HEK293 (cell line): Measurements from ENCODE around the gene MRC2.

Experiments used
- CTCF ChIA-PET: fragments of 350-600 bp; formaldehyde crosslinking; extraction: SDS; loops from one replicate; lab custom pipeline; 2021; ENCODE audit warnings: antibody characterized with exemption; lab: Yijun Ruan, JAX
- POLR2A ChIA-PET: fragments of 300-600 bp; formaldehyde crosslinking; extraction: SDS; loops from one replicate; lab custom pipeline; 2020; ENCODE audit warnings: antibody characterized with exemption, inconsistent platforms; lab: Yijun Ruan, JAX
- H3K27ac ChIP-seq: fragments of 200-500 bp; sonication (Bioruptor generic); 2 replicates; pipeline ENCODE4 v1.5.1; 2014; ENCODE audit warnings: low read depth, low read length, control low read depth, inconsistent platforms; ENCODE audit errors: extremely low read depth
- H3K36me3 ChIP-seq, 2 experiments: fragments of 200-500 bp in 1 of 2; sonication (Bioruptor generic) in 1 of 2; 1 replicate in 1 of 2; 2 replicates in 1 of 2; pipeline ENCODE4 v1.5.1; 2014 to 2017; ENCODE audit warnings: inconsistent platforms in 2 of 2, low read length in 2 of 2; ENCODE audit not compliant: control insufficient read depth in 2 of 2, insufficient read depth in 1 of 2
- H3K4me1 ChIP-seq: fragments of 200-500 bp; sonication (Bioruptor generic); 2 replicates; pipeline ENCODE4 v1.5.1; 2014; ENCODE audit warnings: mild to moderate bottlenecking, low read length, inconsistent platforms; ENCODE audit not compliant: control insufficient read depth, insufficient read depth
- H3K4me3 ChIP-seq: 2 replicates; pipeline ENCODE4 v1.5.1; 2011; ENCODE audit warnings: low read depth, mild to moderate bottlenecking, control low read depth, low read length, moderate library complexity
- H3K9me3 ChIP-seq: fragments of 200-500 bp; sonication (Bioruptor generic); 2 replicates; pipeline ENCODE4 v1.5.1; 2014; ENCODE audit warnings: low read depth, low read length, inconsistent platforms; ENCODE audit not compliant: control insufficient read depth, insufficient read depth
- GLIS1 ChIP-seq: fragments of 450-650 bp; formaldehyde crosslinking; IDR thresholded peaks from 2 replicates; pipeline ENCODE4 v1.5.1; 2016; ENCODE audit warnings: missing biosample characterization, missing genetic modification characterization
- KLF16 ChIP-seq: fragments of 450-650 bp; formaldehyde crosslinking; IDR thresholded peaks from 2 replicates; pipeline ENCODE4 v1.5.1; 2017; ENCODE audit warnings: missing biosample characterization, missing genetic modification characterization
- KLF9 ChIP-seq: fragments of 450-650 bp; formaldehyde crosslinking; IDR thresholded peaks from 2 replicates; pipeline ENCODE4 v1.5.1; 2016; ENCODE audit warnings: missing biosample characterization, missing genetic modification characterization, low read depth
- SCRT1 ChIP-seq: fragments of 450-650 bp; formaldehyde crosslinking; IDR thresholded peaks from 2 replicates; pipeline ENCODE4 v1.5.1; 2016; ENCODE audit warnings: missing biosample characterization, missing genetic modification characterization, borderline replicate concordance
- SCRT2 ChIP-seq: fragments of 450-650 bp; formaldehyde crosslinking; IDR thresholded peaks from 2 replicates; pipeline ENCODE4 v1.5.1; 2016; ENCODE audit warnings: missing biosample characterization, missing genetic modification characterization
- ZBTB1 ChIP-seq: fragments of 450-650 bp; formaldehyde crosslinking; IDR thresholded peaks from 2 replicates; pipeline ENCODE4 v1.5.1; 2016; ENCODE audit warnings: missing biosample characterization, missing genetic modification characterization
- ZBTB7A ChIP-seq: fragments of 450-650 bp; formaldehyde crosslinking; IDR thresholded peaks from 2 replicates; pipeline ENCODE4 v1.5.1; 2016; ENCODE audit warnings: low read depth, missing biosample characterization, missing genetic modification characterization
- ZFP3 ChIP-seq: fragments of 450-650 bp; formaldehyde crosslinking; IDR thresholded peaks from 2 replicates; pipeline ENCODE4 v1.5.1; 2016; ENCODE audit warnings: low read depth, missing biosample characterization, missing genetic modification characterization
- ZFP69B ChIP-seq: fragments of 450-650 bp; formaldehyde crosslinking; IDR thresholded peaks from 2 replicates; pipeline ENCODE4 v1.5.1; 2016; ENCODE audit warnings: missing biosample characterization, missing genetic modification characterization
- ZNF174 ChIP-seq: fragments of 450-650 bp; formaldehyde crosslinking; IDR thresholded peaks from 2 replicates; pipeline ENCODE4 v1.5.0; 2017; ENCODE audit warnings: missing biosample characterization, mild to moderate bottlenecking, missing genetic modification characterization
- ZNF2 ChIP-seq: fragments of 450-650 bp; formaldehyde crosslinking; IDR thresholded peaks from 2 replicates; pipeline ENCODE4 v1.5.1; 2016; ENCODE audit warnings: missing biosample characterization, missing genetic modification characterization
- ZNF223 ChIP-seq: fragments of 450-650 bp; formaldehyde crosslinking; IDR thresholded peaks from 2 replicates; pipeline ENCODE4 v1.5.1; 2016; ENCODE audit warnings: missing biosample characterization, missing genetic modification characterization
- ZNF248 ChIP-seq: fragments of 450-650 bp; formaldehyde crosslinking; IDR thresholded peaks from 2 replicates; pipeline ENCODE4 v1.5.1; 2017; ENCODE audit warnings: missing biosample characterization, missing genetic modification characterization
- ZNF473 ChIP-seq: fragments of 450-650 bp; formaldehyde crosslinking; IDR thresholded peaks from 2 replicates; pipeline ENCODE4 v1.5.1; 2017; ENCODE audit warnings: missing biosample characterization, missing genetic modification characterization
- ZNF610 ChIP-seq: fragments of 450-650 bp; formaldehyde crosslinking; IDR thresholded peaks from 2 replicates; pipeline ENCODE4 v1.5.1; 2016; ENCODE audit warnings: missing biosample characterization, missing genetic modification characterization, borderline replicate concordance
- ZNF623 ChIP-seq: fragments of 450-650 bp; formaldehyde crosslinking; IDR thresholded peaks from 2 replicates; pipeline ENCODE4 v1.5.1; 2016; ENCODE audit warnings: missing biosample characterization, missing genetic modification characterization
- ZNF660 ChIP-seq: fragments of 450-650 bp; IDR thresholded peaks from 2 replicates; pipeline ENCODE4 v1.5.1; 2018; ENCODE audit warnings: missing biosample characterization, mild to moderate bottlenecking, missing genetic modification characterization
- ZNF670 ChIP-seq: fragments of 450-650 bp; formaldehyde crosslinking; IDR thresholded peaks from 2 replicates; pipeline ENCODE4 v1.5.1; 2016; ENCODE audit warnings: missing biosample characterization, missing genetic modification characterization, low read depth
- ZNF701 ChIP-seq: fragments of 450-650 bp; formaldehyde crosslinking; IDR thresholded peaks from 2 replicates; pipeline ENCODE4 v1.5.1; 2016; ENCODE audit warnings: missing biosample characterization, missing genetic modification characterization
- ZNF837 ChIP-seq: fragments of 450-650 bp; formaldehyde crosslinking; IDR thresholded peaks from 2 replicates; pipeline ENCODE4 v1.5.1; 2016; ENCODE audit warnings: missing biosample characterization, missing genetic modification characterization
- ZSCAN16 ChIP-seq: fragments of 450-650 bp; formaldehyde crosslinking; IDR thresholded peaks from 2 replicates; pipeline ENCODE4 v1.5.1; 2016; ENCODE audit warnings: missing biosample characterization, missing genetic modification characterization
- TF ChIP-seq, protein P1 (sequence below): fragments of 450-650 bp; formaldehyde crosslinking; IDR thresholded peaks from 2 replicates; pipeline ENCODE4 v1.5.1; 2017; ENCODE audit warnings: missing biosample characterization, missing genetic modification characterization
- TF ChIP-seq, protein P2 (sequence below): sonication (generic); formaldehyde crosslinking; IDR thresholded peaks from 2 replicates; pipeline ENCODE4 v1.8.1; 2022; ENCODE audit warnings: mild to moderate bottlenecking, moderate library complexity, missing genetic modification reagents
- TF ChIP-seq, protein P3 (sequence below): fragments of 450-650 bp; formaldehyde crosslinking; IDR thresholded peaks from 2 replicates; pipeline ENCODE4 v1.5.1; 2016; ENCODE audit warnings: missing biosample characterization, missing genetic modification characterization
- TF ChIP-seq, protein P4 (sequence below): fragments of 450-650 bp; formaldehyde crosslinking; IDR thresholded peaks from 2 replicates; pipeline ENCODE4 v1.5.1; 2016; ENCODE audit warnings: missing biosample characterization, missing genetic modification characterization
- TF ChIP-seq, protein P5 (sequence below): fragments of 450-650 bp; formaldehyde crosslinking; IDR thresholded peaks from 2 replicates; pipeline ENCODE4 v1.5.1; 2016; ENCODE audit warnings: missing biosample characterization, missing genetic modification characterization, low read depth

The MRC2 gene

DNA sequence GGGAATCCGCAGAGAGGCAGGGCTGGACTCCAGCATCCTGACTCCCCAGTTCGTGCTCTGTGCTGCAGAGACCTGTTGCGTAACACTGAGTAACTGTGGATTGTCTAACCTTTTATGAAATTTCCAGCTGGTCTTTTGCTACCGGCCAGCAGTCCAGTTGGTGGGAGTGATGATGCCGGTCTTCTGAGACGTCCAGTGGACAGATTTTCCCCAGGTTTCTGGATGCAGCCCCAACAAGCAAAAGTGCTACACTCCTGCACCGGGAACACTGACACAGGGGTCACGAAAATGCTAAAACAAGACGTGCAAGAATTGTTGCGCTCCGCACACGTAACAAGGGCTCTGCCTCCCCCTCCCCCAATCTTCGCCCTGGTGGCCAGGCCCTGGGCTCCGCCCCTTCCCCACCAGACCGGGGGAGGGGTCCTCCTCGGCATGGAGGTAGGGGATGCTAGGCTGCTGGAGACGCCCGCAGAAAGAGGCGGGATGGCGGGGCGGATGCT is 701 bp upstream of the MRC2 start:
- H3K4me3 ChIP-seq = peak overlapping the region; percentile 64
- peaks cover 0 to 15% of the 10 kb centered on the region in 2 experiments; a peak in 1 of 3 replicates for H3K36me3 ChIP-seq
- H3K4me1 ChIP-seq = 0 out of 2 replicates have a peak, but pooled peaks cover 2% of the 10 kb centered on the region
- TF ChIP-seq KLF9 (tag by site-specific recombination) (peak; percentile 72), SCRT2 (peak; percentile 88), ZBTB1 (0 out of 2 replicates have a peak, but pooled peaks have one; percentile 21), ZNF2 (tag by site-specific recombination) (no peak), ZSCAN16 (tag by site-specific recombination) (no peak), ZNF670 (tag by site-specific recombination) (no peak), SCRT1 (tag by site-specific recombination) (peak; percentile 72; the same call in 1 of the 2 replicates)
- TF ChIP-seq, protein P1, sequence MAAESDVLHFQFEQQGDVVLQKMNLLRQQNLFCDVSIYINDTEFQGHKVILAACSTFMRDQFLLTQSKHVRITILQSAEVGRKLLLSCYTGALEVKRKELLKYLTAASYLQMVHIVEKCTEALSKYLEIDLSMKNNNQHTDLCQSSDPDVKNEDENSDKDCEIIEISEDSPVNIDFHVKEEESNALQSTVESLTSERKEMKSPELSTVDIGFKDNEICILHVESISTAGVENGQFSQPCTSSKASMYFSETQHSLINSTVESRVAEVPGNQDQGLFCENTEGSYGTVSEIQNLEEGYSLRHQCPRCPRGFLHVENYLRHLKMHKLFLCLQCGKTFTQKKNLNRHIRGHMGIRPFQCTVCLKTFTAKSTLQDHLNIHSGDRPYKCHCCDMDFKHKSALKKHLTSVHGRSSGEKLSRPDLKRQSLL (tag by site-specific recombination) = 0 out of 2 replicates have a peak, but pooled peaks have one; percentile 27
- TF ChIP-seq, protein P2, sequence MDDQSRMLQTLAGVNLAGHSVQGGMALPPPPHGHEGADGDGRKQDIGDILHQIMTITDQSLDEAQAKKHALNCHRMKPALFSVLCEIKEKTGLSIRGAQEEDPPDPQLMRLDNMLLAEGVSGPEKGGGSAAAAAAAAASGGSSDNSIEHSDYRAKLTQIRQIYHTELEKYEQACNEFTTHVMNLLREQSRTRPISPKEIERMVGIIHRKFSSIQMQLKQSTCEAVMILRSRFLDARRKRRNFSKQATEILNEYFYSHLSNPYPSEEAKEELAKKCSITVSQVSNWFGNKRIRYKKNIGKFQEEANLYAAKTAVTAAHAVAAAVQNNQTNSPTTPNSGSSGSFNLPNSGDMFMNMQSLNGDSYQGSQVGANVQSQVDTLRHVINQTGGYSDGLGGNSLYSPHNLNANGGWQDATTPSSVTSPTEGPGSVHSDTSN = peak; percentile 61; the same call in 1 of the 2 replicates
- peak overlapping the region; percentile 82; the same call in 1 of the 2 replicates for H3K27ac ChIP-seq
- POLR2A ChIA-PET = no interaction called here
- CTCF ChIA-PET = no interaction called here
- H3K9me3 ChIP-seq = no peaks in the 10 kb centered on the region

DNA sequence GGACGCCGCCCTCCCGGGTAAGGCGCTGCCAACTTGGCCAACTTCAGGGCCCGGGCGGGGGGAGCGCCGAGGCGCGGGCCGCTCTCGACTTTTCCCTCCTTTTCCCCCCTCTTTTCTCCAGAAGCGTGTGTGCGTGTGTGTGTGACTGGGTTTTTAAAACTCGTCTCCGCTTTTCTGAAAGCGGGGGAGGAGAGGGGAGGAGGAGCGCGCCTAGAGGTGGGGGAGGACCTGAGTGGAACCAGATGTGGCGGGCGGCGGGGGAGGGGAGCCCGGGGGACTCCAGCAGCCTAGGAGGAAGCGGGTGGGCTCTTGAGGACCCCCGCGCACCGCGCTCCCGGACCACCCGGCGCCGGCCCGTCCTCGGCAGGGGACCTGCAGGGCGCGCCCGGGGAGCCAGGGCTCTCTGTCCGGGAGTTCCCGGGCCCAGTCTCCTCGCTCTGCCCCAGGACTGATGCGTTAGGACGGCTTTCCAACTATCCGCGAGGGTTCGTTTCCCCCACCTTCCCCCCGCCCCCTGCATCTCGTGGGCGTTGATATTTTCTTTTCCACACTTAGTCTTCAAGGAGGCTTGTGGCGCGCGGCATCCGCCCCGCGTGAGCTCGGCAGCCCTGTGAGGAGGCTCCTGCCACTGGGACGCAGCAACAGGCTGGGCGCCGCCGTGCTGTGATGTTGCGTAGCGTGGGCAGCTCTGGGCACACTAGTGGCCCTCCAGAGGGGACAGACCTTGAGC is 599 bp downstream of the MRC2 start:
- Histone ChIP-seq H3K4me3 (peak overlapping the region; percentile 64), H3K36me3 (peaks cover 0 to 11% of the 10 kb centered on the region in 2 experiments; a peak in 1 of 3 replicates), H3K9me3 (no peaks in the 10 kb centered on the region), H3K4me1 (peaks cover 2% of the 10 kb centered on the region; the same call in 1 of the 2 replicates), H3K27ac (peak overlapping the region; percentile 82; the same call in 1 of the 2 replicates)
- ChIA-PET CTCF (no interaction called here), POLR2A (interaction anchor here (0.5 to 1.5 kb wide), 2 partner anchors 19 to 765 kb away, joined by 3 to 4 read pairs; partner anchors contain the start of gene BRIP1)
- TF ChIP-seq ZNF223 = peak; percentile 31; the same call in 1 of the 2 replicates
- TF ChIP-seq, protein P3, sequence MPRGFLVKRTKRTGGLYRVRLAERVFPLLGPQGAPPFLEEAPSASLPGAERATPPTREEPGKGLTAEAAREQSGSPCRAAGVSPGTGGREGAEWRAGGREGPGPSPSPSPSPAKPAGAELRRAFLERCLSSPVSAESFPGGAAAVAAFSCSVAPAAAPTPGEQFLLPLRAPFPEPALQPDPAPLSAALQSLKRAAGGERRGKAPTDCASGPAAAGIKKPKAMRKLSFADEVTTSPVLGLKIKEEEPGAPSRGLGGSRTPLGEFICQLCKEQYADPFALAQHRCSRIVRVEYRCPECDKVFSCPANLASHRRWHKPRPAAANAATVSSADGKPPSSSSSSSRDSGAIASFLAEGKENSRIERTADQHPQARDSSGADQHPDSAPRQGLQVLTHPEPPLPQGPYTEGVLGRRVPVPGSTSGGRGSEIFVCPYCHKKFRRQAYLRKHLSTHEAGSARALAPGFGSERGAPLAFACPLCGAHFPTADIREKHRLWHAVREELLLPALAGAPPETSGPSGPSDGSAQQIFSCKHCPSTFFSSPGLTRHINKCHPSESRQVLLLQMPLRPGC (tag by site-specific recombination) = no peak
- TF ChIP-seq, protein P4, sequence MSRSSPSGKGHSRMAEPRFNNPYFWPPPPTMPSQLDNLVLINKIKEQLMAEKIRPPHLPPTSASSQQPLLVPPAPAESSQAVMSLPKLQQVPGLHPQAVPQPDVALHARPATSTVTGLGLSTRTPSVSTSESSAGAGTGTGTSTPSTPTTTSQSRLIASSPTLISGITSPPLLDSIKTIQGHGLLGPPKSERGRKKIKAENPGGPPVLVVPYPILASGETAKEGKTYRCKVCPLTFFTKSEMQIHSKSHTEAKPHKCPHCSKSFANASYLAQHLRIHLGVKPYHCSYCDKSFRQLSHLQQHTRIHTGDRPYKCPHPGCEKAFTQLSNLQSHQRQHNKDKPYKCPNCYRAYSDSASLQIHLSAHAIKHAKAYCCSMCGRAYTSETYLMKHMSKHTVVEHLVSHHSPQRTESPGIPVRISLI (tag by site-specific recombination) = no peak
- TF ChIP-seq ZNF610 (tag by site-specific recombination) = no peak
- TF ChIP-seq KLF16 (tag by site-specific recombination) = no peak
- no peak for TF ChIP-seq ZFP69B (tag by site-specific recombination)
- no peak for TF ChIP-seq ZNF701 (tag by site-specific recombination)
- TF ChIP-seq ZNF174 (tag by site-specific recombination) = no peak
- TF ChIP-seq, protein P5, sequence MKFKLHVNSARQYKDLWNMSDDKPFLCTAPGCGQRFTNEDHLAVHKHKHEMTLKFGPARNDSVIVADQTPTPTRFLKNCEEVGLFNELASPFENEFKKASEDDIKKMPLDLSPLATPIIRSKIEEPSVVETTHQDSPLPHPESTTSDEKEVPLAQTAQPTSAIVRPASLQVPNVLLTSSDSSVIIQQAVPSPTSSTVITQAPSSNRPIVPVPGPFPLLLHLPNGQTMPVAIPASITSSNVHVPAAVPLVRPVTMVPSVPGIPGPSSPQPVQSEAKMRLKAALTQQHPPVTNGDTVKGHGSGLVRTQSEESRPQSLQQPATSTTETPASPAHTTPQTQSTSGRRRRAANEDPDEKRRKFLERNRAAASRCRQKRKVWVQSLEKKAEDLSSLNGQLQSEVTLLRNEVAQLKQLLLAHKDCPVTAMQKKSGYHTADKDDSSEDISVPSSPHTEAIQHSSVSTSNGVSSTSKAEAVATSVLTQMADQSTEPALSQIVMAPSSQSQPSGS = no peak
- TF ChIP-seq GLIS1 = peak; percentile 86
- peak; percentile 74; the same call in 1 of the 2 replicates for TF ChIP-seq ZNF660 (tag by site-specific recombination)
- no peak for TF ChIP-seq ZBTB7A (tag by site-specific recombination)
- TF ChIP-seq ZNF473 (tag by site-specific recombination) = no peak
- TF ChIP-seq ZNF837 (tag by site-specific recombination) = no peak
- TF ChIP-seq ZNF623 (tag by site-specific recombination) = no peak
- no peak for TF ChIP-seq ZNF248 (tag by site-specific recombination)
- no peak for TF ChIP-seq ZFP3 (tag by site-specific recombination)
- no peak; the same call in 1 of the 2 replicates for TF ChIP-seq KLF9 (tag by site-specific recombination)
